ENCODE data around the gene LIPT2.

GRCh38 chr11:74468936-74469335, 24.6 kb downstream of the LIPT2 start:
- no peak for TF ChIP-seq CTCF (IDR thresholded peaks at IDR 0.05)
- TF ChIP-seq POLR2A (IDR thresholded peaks at IDR 0.05), result no peak

Measured in thyroid gland (tissue), 4 donors.